Measurements from ENCODE around the gene NOVA2. TPM values are rescaled to one million over a fixed set of nuclear protein-coding genes. Genes with fewer than 3 reads are reported as not detected.

NOVA2 gene
- total and polyA plus RNA-seq, 5 donors from 2014 or later: not detected

DNA sequence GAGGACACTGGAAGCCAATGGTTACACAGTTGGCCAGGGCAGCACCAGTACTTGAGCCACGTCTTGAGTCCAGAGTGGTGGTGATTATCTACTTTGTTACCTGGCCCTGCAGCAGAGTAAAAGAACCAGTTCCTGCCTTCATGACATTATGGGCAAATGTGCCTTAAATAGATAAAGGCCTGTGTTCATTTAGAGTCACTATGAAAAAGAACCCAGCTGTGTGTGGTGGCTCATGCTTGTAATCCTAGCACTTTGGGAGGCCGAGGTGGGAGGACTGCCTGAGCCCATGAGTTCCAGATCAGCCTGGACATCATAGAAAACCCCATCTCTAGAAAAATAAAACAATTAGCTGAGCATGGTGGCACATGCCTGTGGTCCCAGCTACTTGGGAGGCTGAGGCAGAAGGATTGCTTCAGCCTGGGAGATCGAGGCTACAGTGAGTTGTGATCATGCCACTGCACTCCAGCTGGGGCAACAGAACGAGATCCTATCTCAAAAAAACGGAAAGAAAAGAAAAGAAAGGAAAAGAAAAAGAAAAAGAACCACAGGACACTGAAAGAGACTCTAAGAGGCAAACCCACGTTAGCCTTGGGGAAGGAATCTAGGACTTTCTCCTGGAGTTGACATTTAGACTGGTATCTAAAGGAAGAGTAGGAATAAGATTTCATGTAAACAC is 84.3 kb downstream of the NOVA2 start:
- H3K27ac Mint-ChIP-seq: no peak overlapping the region
- no peak overlapping the region for H3K27ac ChIP-seq (ENCODE audit: insufficient read depth, low read length, poor library complexity, severe bottlenecking)
- no peaks in the 10 kb centered on the region for H3K36me3 ChIP-seq (ENCODE audit: control insufficient read depth, insufficient read depth, low read length)
- H3K27me3 Mint-ChIP-seq: peaks cover 6% of the 10 kb centered on the region
- no peak for DNase-seq
- H3K4me1 ChIP-seq (ENCODE audit: control insufficient read depth, insufficient read depth, low read length, poor library complexity, severe bottlenecking): peaks cover 20% of the 10 kb centered on the region
- no peaks in the 10 kb centered on the region for H3K9me3 ChIP-seq (ENCODE audit: control insufficient read depth in 2 of 2, low read length in 2 of 2)
- H3K36me3 Mint-ChIP-seq: peaks cover 9% of the 10 kb centered on the region
- no peak overlapping the region for H3K4me3 ChIP-seq (ENCODE audit: low read depth, low read length)
- H3K4me1 Mint-ChIP-seq: peaks cover 0 to 21% (median 8%) of the 10 kb centered on the region in 4 donors
- ATAC-seq (ENCODE audit: low read depth in 2 of 2): no peak
- H3K9me3 Mint-ChIP-seq: peaks cover 0 to 2% (median 0%) of the 10 kb centered on the region in 7 donors
- H3K27me3 ChIP-seq (ENCODE audit: control insufficient read depth, insufficient read depth, low read length): no peaks in the 10 kb centered on the region
- H3K4me3 Mint-ChIP-seq: peak overlapping the region in 1 of 4 donors; percentile 54

- peaks cover 0 to 2% (median 0%) of the 10 kb centered on the region in 7 donors for H3K9me3 Mint-ChIP-seq
- no peaks in the 10 kb centered on the region for H3K9me3 ChIP-seq (ENCODE audit: control insufficient read depth in 2 of 2, low read length in 2 of 2)
- H3K4me1 Mint-ChIP-seq: peaks cover 0 to 30% (median 14%) of the 10 kb centered on the region in 4 donors
- peak overlapping the region; percentile 84 for H3K4me3 ChIP-seq (ENCODE audit: low read depth, low read length)
- H3K36me3 Mint-ChIP-seq: peaks cover 9% of the 10 kb centered on the region
- no peaks in the 10 kb centered on the region for H3K36me3 ChIP-seq (ENCODE audit: control insufficient read depth, insufficient read depth, low read length)
- peak overlapping the region; percentile 88 for H3K27ac ChIP-seq (ENCODE audit: insufficient read depth, low read length, poor library complexity, severe bottlenecking)
- H3K27me3 ChIP-seq (ENCODE audit: control insufficient read depth, insufficient read depth, low read length): no peaks in the 10 kb centered on the region
- peaks cover 10% of the 10 kb centered on the region for H3K27me3 Mint-ChIP-seq
- DNase-seq: no peak
- peaks cover 40% of the 10 kb centered on the region for H3K4me1 ChIP-seq (ENCODE audit: control insufficient read depth, insufficient read depth, low read length, poor library complexity, severe bottlenecking)
- peak overlapping the region; percentile 96 to 98 (median 97) for H3K27ac Mint-ChIP-seq
- ATAC-seq (ENCODE audit: low read depth in 2 of 2): no peak
- peak overlapping the region; percentile 92 to 99 (median 98) for H3K4me3 Mint-ChIP-seq
Measured at GRCh38 chr19:45887200-45887710, 86.4 kb downstream of the NOVA2 start.

DNA sequence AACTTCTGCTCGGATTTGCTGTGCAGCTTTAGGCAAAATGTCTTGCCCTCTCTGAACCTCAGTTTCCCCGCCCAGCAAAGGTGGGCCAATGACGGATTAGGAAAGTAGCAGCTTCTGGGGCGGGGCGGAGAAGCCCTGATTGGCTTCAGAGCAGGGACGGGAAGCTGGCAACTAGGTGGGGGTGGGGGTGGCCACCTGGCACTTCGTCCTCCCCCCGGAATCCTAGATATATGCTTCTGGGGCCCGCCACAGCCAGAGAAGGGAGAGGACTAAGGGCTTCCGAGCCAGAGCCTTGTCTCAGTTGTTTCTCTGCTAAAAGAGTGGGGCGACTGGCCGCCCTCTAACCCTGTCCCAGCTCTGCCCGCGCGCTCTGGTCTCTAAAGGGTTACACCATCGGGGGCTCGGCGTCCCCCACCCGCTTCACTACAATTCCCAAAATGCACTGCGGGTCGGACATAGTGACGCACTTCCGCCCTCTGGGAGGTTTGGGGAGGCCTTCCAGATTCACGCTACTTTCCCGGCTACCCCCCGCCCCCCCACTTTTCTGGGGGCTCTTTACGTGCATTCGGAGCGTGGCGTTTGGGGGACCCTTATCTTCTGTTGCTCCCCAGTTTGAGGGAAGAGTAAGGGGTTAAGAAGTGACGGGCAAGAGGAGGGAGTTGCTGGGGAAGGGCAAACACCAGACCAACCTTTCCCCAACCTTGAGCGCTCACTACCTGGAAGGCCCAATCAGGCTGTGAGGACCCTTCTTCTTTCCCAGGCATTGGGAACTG is 87.1 kb downstream of the NOVA2 start:
- H3K36me3 ChIP-seq (ENCODE audit: control insufficient read depth, insufficient read depth, low read length): no peaks in the 10 kb centered on the region
- peak overlapping the region; percentile 84 for H3K4me3 ChIP-seq (ENCODE audit: low read depth, low read length)
- Mint-ChIP-seq H3K36me3 (peaks cover 10% of the 10 kb centered on the region), H3K9me3 (peaks cover 0 to 2% (median 0%) of the 10 kb centered on the region in 7 donors), H3K27ac (peak overlapping the region; percentile 96 to 98 (median 97)), H3K4me3 (peak overlapping the region; percentile 92 to 99 (median 98)), H3K4me1 (peaks cover 0 to 31% (median 16%) of the 10 kb centered on the region in 4 donors), H3K27me3 (peaks cover 10% of the 10 kb centered on the region)
- H3K27me3 ChIP-seq (ENCODE audit: control insufficient read depth, insufficient read depth, low read length): no peaks in the 10 kb centered on the region
- peaks cover 43% of the 10 kb centered on the region for H3K4me1 ChIP-seq (ENCODE audit: control insufficient read depth, insufficient read depth, low read length, poor library complexity, severe bottlenecking)
- DNase-seq (peak; percentile 85 to 97 (median 89)), ATAC-seq (ENCODE audit: low read depth in 2 of 2) (peak; percentile 71 to 74)
- peak overlapping the region; percentile 88 for H3K27ac ChIP-seq (ENCODE audit: insufficient read depth, low read length, poor library complexity, severe bottlenecking)
- H3K9me3 ChIP-seq (ENCODE audit: control insufficient read depth in 2 of 2, low read length in 2 of 2): no peaks in the 10 kb centered on the region

- H3K4me3 Mint-ChIP-seq: peak within 1 kb of the TSS; percentile 92 to 99 (median 98)
- H3K9me3 Mint-ChIP-seq: peaks cover 0 to 2% (median 0%) of the 10 kb centered on the region in 7 donors
- peak; percentile 78 to 79 for ATAC-seq (ENCODE audit: low read depth in 2 of 2)
- peak; percentile 89 to 95 (median 91) for DNase-seq
- H3K27me3 ChIP-seq (ENCODE audit: control insufficient read depth, insufficient read depth, low read length): no peaks in the 10 kb centered on the region
- peak within 1 kb of the TSS; percentile 84 for H3K4me3 ChIP-seq (ENCODE audit: low read depth, low read length)
- peaks cover 10% of the 10 kb centered on the region for H3K27me3 Mint-ChIP-seq
- peaks cover 0 to 31% (median 20%) of the 10 kb centered on the region in 4 donors for H3K4me1 Mint-ChIP-seq
- H3K36me3 Mint-ChIP-seq: peaks cover 12% of the 10 kb centered on the region
- H3K36me3 ChIP-seq (ENCODE audit: control insufficient read depth, insufficient read depth, low read length): no peaks in the 10 kb centered on the region
- peak within 1 kb of the TSS; percentile 96 to 98 (median 97) for H3K27ac Mint-ChIP-seq
- H3K27ac ChIP-seq (ENCODE audit: insufficient read depth, low read length, poor library complexity, severe bottlenecking): peak within 1 kb of the TSS; percentile 88
- no peaks in the 10 kb centered on the region for H3K9me3 ChIP-seq (ENCODE audit: control insufficient read depth in 2 of 2, low read length in 2 of 2)
- H3K4me1 ChIP-seq (ENCODE audit: control insufficient read depth, insufficient read depth, low read length, poor library complexity, severe bottlenecking): peaks cover 43% of the 10 kb centered on the region
Measured at GRCh38 chr19:45885556-45886426, 87.9 kb downstream of the NOVA2 start, which contains the start of gene IRF2BP1. Gene IRF2BP1 (minus strand): TSS chr19:45886141. CDS start chr19:45885774, 367 bp downstream.

DNA sequence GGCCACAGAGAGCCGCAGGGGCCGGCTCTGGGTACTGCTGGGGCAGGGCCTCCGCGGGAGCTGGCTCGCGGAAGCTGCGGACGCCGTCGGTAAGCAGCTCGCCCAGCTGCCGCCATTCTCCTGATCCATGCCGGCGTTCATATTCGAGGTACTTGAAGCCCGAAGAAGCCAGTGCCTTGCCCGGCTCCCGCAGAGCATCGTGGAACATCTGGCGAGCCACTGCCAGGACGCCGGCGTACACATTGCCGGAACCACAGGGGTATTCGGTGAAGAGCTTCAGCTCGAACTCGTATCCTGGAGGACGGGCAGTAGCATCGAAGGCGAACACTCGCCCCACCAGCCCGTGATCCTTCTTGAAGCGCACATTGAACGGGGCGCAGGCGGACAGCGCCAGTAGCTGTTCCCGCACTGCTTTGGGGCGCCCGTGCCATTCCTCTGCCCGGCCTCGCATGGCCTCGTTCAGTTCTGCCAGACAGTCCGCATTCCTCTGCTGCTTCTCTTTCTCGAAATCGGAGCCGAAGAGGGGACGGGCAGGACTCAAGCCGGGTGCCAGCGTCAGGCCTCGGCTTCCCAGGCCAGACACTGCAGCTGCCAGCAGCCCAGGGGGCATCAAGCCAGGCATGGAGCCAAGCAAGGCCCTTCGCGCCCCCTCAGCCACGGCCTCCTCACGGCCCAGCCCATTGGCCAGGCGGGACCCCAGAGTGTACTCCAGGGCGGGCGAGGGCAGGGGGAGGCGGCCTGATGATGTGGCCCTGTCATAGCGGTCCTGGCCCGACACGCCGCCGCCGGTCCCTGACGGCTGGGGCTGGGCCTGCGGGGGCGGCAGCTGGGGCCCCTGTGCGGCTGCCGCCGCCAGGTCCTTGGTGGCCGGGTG is 88.7 kb downstream of the NOVA2 start:
- Histone ChIP-seq H3K4me3 (ENCODE audit: low read depth, low read length) (no peak overlapping the region), H3K9me3 (ENCODE audit: control insufficient read depth in 2 of 2, low read length in 2 of 2) (no peaks in the 10 kb centered on the region), H3K27ac (ENCODE audit: insufficient read depth, low read length, poor library complexity, severe bottlenecking) (peak overlapping the region; percentile 88), H3K36me3 (ENCODE audit: control insufficient read depth, insufficient read depth, low read length) (no peaks in the 10 kb centered on the region), H3K4me1 (ENCODE audit: control insufficient read depth, insufficient read depth, low read length, poor library complexity, severe bottlenecking) (peaks cover 43% of the 10 kb centered on the region), H3K27me3 (ENCODE audit: control insufficient read depth, insufficient read depth, low read length) (no peaks in the 10 kb centered on the region)
- H3K4me1 Mint-ChIP-seq: peaks cover 0 to 31% (median 20%) of the 10 kb centered on the region in 4 donors
- peaks cover 10% of the 10 kb centered on the region for H3K27me3 Mint-ChIP-seq
- H3K4me3 Mint-ChIP-seq: peak overlapping the region in 2 of 4 donors; percentile 60 to 65
- no peaks in the 10 kb centered on the region for H3K9me3 Mint-ChIP-seq
- ATAC-seq (ENCODE audit: low read depth in 2 of 2): no peak
- DNase-seq: no peak
- H3K36me3 Mint-ChIP-seq: peaks cover 8% of the 10 kb centered on the region
- no peak overlapping the region for H3K27ac Mint-ChIP-seq

DNA sequence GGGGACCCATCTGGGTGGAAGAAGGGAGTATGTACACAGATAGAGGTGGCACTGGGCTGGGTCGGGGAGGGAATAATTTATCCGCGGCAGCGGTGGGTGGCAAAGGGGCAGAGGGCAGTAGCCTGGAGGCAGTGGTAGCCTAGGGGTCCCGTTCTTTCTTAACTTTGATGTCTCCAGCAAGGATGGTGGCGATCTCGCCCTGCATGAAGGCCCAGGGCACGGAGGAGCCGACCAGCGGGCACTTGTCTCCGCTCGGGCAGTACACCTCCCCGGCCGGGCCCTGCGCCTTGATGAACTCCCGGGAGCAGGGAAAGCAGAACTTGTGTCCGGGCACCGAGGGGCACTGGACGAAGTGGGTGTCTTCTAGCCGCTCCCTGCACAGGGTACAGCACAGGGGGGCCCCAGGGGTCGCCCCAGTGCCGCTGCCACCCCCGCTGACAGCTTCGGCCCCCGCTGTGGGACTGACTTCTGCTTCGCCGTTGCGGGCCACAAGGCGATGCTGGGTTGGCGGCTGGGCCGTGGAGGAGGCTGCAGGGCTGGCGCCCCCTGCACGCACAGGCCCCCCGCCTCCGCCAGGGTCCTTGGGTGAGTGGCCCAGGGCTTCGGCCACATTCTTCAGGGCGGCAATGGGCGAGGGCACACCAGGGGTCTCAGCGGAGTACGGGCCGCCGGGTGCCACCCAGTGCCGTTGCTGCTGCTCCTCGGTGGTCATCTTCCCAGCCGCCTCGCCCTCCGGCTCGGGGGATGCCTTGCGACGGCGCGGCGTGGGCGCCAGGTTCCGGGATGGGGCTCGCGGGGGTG is 89.6 kb downstream of the NOVA2 start:
- peak overlapping the region in 1 of 3 donors; percentile 36 for H3K27ac Mint-ChIP-seq
- no peak for ATAC-seq (ENCODE audit: low read depth in 2 of 2)
- H3K4me3 Mint-ChIP-seq: peak overlapping the region; percentile 72 to 94 (median 85)
- Histone ChIP-seq H3K9me3 (ENCODE audit: control insufficient read depth in 2 of 2, low read length in 2 of 2) (no peaks in the 10 kb centered on the region), H3K36me3 (ENCODE audit: control insufficient read depth, insufficient read depth, low read length) (no peaks in the 10 kb centered on the region), H3K4me3 (ENCODE audit: low read depth, low read length) (no peak overlapping the region), H3K27ac (ENCODE audit: insufficient read depth, low read length, poor library complexity, severe bottlenecking) (no peak overlapping the region), H3K27me3 (ENCODE audit: control insufficient read depth, insufficient read depth, low read length) (no peaks in the 10 kb centered on the region), H3K4me1 (ENCODE audit: control insufficient read depth, insufficient read depth, low read length, poor library complexity, severe bottlenecking) (peaks cover 43% of the 10 kb centered on the region)
- H3K9me3 Mint-ChIP-seq: no peaks in the 10 kb centered on the region
- no peak for DNase-seq
- H3K27me3 Mint-ChIP-seq: peaks cover 10% of the 10 kb centered on the region
- H3K4me1 Mint-ChIP-seq: peaks cover 0 to 31% (median 20%) of the 10 kb centered on the region in 4 donors
- H3K36me3 Mint-ChIP-seq: peaks cover 8% of the 10 kb centered on the region

Data from CD4-positive, CD25-positive, alpha-beta regulatory T cell (primary cell).